Astrocyte (in vitro differentiated cells and primary cell): ENCODE data around the gene FRY.

Source experiments
- EZH2 ChIP-seq: IDR thresholded peaks from 2 replicates; pipeline ENCODE4 v1.6.1; 2012; ENCODE audit warnings: mild to moderate bottlenecking, low read length, inconsistent platforms; ENCODE audit not compliant: insufficient read depth
- TF ChIP-seq, protein P1 (sequence below): IDR thresholded peaks from 2 replicates; pipeline ENCODE4 v1.5.1; 2011; ENCODE audit warnings: low read depth, mild to moderate bottlenecking, inconsistent platforms, low read length, moderate library complexity; ENCODE audit not compliant: insufficient read depth

DNA sequence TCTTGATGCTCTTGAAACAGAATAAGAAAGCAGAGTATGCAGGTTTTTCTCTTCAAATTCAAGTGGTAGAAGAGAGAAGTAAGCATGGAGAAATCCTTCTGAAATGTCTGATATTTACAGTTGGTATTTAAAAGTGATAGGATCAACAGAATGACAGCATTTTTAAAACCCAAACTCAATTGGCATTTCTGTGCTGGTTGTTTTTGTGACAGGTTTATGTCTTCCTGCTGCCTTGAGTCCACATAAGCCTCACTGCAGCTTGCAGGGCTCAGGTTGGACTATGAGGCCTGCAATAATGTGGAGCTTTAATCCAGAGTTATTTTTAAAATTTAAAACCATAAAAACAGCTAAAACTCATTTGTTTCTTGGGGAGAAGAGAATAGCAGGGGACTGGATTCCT, 178.5 kb downstream of the FRY start:
- TF ChIP-seq, protein P1, sequence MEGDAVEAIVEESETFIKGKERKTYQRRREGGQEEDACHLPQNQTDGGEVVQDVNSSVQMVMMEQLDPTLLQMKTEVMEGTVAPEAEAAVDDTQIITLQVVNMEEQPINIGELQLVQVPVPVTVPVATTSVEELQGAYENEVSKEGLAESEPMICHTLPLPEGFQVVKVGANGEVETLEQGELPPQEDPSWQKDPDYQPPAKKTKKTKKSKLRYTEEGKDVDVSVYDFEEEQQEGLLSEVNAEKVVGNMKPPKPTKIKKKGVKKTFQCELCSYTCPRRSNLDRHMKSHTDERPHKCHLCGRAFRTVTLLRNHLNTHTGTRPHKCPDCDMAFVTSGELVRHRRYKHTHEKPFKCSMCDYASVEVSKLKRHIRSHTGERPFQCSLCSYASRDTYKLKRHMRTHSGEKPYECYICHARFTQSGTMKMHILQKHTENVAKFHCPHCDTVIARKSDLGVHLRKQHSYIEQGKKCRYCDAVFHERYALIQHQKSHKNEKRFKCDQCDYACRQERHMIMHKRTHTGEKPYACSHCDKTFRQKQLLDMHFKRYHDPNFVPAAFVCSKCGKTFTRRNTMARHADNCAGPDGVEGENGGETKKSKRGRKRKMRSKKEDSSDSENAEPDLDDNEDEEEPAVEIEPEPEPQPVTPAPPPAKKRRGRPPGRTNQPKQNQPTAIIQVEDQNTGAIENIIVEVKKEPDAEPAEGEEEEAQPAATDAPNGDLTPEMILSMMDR = no peak
- no peak for TF ChIP-seq EZH2
